Measurements from ENCODE around the gene RGS12.

The RGS12 gene

GRCh38 chr4:3340038-3340699, 47.3 kb downstream of the RGS12 start:
- TF ChIP-seq, protein P1, sequence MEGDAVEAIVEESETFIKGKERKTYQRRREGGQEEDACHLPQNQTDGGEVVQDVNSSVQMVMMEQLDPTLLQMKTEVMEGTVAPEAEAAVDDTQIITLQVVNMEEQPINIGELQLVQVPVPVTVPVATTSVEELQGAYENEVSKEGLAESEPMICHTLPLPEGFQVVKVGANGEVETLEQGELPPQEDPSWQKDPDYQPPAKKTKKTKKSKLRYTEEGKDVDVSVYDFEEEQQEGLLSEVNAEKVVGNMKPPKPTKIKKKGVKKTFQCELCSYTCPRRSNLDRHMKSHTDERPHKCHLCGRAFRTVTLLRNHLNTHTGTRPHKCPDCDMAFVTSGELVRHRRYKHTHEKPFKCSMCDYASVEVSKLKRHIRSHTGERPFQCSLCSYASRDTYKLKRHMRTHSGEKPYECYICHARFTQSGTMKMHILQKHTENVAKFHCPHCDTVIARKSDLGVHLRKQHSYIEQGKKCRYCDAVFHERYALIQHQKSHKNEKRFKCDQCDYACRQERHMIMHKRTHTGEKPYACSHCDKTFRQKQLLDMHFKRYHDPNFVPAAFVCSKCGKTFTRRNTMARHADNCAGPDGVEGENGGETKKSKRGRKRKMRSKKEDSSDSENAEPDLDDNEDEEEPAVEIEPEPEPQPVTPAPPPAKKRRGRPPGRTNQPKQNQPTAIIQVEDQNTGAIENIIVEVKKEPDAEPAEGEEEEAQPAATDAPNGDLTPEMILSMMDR (IDR thresholded peaks at IDR 0.05; ENCODE audit: insufficient read depth, low read length), result no peak
- TF ChIP-seq SPI1 (IDR thresholded peaks at IDR 0.05; ENCODE audit: borderline replicate concordance, low read depth), result no peak
- TF ChIP-seq GABPA (IDR thresholded peaks at IDR 0.05; ENCODE audit: low read depth), result no peak
- no peak for TF ChIP-seq REST (IDR thresholded peaks at IDR 0.05; ENCODE audit: insufficient replicate concordance, low read depth)
- TF ChIP-seq POLR2AphosphoS5 (IDR thresholded peaks at IDR 0.05; ENCODE audit: low read depth), result no peak
- no peak overlapping the region for H3K27ac ChIP-seq (replicated peaks)
- DNase-seq (ENCODE audit: low read depth in 1 of 2, low spot score in 1 of 2), result no peak

GRCh38 chr4:3340700-3341083, 47.9 kb downstream of the RGS12 start:
- Histone ChIP-seq H3K4me3 (replicated peaks; ENCODE audit: insufficient read depth, low read length) (no peak overlapping the region), H3K27me3 (ENCODE audit: insufficient read depth, poor library complexity, severe bottlenecking) (no peaks in the 10 kb centered on the region), H3K27ac (replicated peaks) (no peak overlapping the region)
- no peak for DNase-seq (ENCODE audit: low read depth in 1 of 2, low spot score in 1 of 2)
- no peak for TF ChIP-seq SPI1 (IDR thresholded peaks at IDR 0.05; ENCODE audit: borderline replicate concordance, low read depth)
- no peak for TF ChIP-seq GABPA (IDR thresholded peaks at IDR 0.05; ENCODE audit: low read depth)
- TF ChIP-seq REST (IDR thresholded peaks at IDR 0.05; ENCODE audit: insufficient replicate concordance, low read depth), result no peak
- TF ChIP-seq, protein P1 (IDR thresholded peaks at IDR 0.05; ENCODE audit: insufficient read depth, low read length), result no peak
- no peak for TF ChIP-seq POLR2AphosphoS5 (IDR thresholded peaks at IDR 0.05; ENCODE audit: low read depth)

More at GRCh38 chr4:3340038-3340699, 47.3 kb downstream of the RGS12 start:
- Histone ChIP-seq H3K4me3 (replicated peaks; ENCODE audit: insufficient read depth, low read length) (no peak overlapping the region), H3K27me3 (ENCODE audit: insufficient read depth, poor library complexity, severe bottlenecking) (no peaks in the 10 kb centered on the region)

- Histone ChIP-seq H3K27ac (replicated peaks) (no peak overlapping the region), H3K4me3 (replicated peaks; ENCODE audit: insufficient read depth, low read length) (no peak overlapping the region), H3K27me3 (ENCODE audit: insufficient read depth, poor library complexity, severe bottlenecking) (no peaks in the 10 kb centered on the region)
- no peak for DNase-seq (ENCODE audit: low read depth in 1 of 2, low spot score in 1 of 2)
- TF ChIP-seq, protein P1 (IDR thresholded peaks at IDR 0.05; ENCODE audit: insufficient read depth, low read length), result no peak
- TF ChIP-seq REST (IDR thresholded peaks at IDR 0.05; ENCODE audit: insufficient replicate concordance, low read depth) (no peak), GABPA (IDR thresholded peaks at IDR 0.05; ENCODE audit: low read depth) (no peak), POLR2AphosphoS5 (IDR thresholded peaks at IDR 0.05; ENCODE audit: low read depth) (no peak), SPI1 (IDR thresholded peaks at IDR 0.05; ENCODE audit: borderline replicate concordance, low read depth) (no peak)
Measured at GRCh38 chr4:3341760-3342159, 48.9 kb downstream of the RGS12 start.
